GM10248 (cell line): Measurements from ENCODE around the gene BIRC7.

Source experiments
- CTCF ChIA-PET: fragments of 300-600 bp; sonication (Branson Sonifier 250); formaldehyde crosslinking; extraction: SDS; loops from one replicate; lab custom pipeline; 2021; ENCODE audit warnings: antibody characterized with exemption; lab: Yijun Ruan, JAX
- POLR2A ChIA-PET: fragments of 350-650 bp; sonication (Branson Sonifier 250); formaldehyde crosslinking; extraction: SDS; loops from one replicate; lab custom pipeline; 2020; ENCODE audit warnings: antibody characterized with exemption; lab: Yijun Ruan, JAX
- DNase-seq: peaks from one replicate; pipeline ENCODE4 v3.0.0; 2012; ENCODE audit errors: extremely low spot score
- TF ChIP-seq, protein P1 (sequence below): IDR thresholded peaks from 2 replicates; pipeline ENCODE4 v1.5.1; 2012; ENCODE audit warnings: mild to moderate bottlenecking, low read depth; ENCODE audit errors: extremely low read depth, missing control alignments, control extremely low read depth

BIRC7 gene, protein sequence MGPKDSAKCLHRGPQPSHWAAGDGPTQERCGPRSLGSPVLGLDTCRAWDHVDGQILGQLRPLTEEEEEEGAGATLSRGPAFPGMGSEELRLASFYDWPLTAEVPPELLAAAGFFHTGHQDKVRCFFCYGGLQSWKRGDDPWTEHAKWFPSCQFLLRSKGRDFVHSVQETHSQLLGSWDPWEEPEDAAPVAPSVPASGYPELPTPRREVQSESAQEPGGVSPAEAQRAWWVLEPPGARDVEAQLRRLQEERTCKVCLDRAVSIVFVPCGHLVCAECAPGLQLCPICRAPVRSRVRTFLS

DNA sequence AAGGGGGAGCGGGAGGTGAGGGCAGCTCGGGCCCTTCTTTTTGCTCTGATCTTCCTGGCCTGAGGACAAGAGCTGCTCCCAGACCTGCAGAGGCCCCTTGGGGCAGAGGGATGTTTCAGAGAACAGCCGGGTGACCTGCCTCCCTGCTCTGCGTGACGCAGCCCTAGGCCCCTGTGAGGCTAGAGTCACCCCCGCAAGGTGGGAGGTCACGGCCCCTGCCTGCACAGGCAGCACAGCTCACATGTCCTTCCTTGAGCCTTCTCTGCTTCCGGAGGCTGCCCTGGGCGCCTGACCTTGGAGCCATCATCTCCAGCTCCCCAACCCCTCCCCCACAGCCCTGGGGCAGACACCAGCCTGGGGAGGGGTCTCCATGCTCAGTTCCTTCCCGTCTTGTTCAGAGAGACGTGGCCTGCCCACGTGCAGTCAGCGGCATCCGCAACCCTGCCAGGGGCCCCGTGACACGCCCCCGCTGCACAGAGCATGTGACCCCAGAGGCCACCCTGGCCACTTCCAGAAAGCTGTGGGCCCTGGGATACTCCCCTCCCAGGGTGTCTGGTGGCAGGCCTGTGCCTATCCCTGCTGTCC lies at the start of gene BIRC7:
BIRC7 (plus strand) TSS at position 507 of the 585 bp plus-strand sequence. CDS start 192 bp downstream, outside the sequence.
- TF ChIP-seq, protein P1, sequence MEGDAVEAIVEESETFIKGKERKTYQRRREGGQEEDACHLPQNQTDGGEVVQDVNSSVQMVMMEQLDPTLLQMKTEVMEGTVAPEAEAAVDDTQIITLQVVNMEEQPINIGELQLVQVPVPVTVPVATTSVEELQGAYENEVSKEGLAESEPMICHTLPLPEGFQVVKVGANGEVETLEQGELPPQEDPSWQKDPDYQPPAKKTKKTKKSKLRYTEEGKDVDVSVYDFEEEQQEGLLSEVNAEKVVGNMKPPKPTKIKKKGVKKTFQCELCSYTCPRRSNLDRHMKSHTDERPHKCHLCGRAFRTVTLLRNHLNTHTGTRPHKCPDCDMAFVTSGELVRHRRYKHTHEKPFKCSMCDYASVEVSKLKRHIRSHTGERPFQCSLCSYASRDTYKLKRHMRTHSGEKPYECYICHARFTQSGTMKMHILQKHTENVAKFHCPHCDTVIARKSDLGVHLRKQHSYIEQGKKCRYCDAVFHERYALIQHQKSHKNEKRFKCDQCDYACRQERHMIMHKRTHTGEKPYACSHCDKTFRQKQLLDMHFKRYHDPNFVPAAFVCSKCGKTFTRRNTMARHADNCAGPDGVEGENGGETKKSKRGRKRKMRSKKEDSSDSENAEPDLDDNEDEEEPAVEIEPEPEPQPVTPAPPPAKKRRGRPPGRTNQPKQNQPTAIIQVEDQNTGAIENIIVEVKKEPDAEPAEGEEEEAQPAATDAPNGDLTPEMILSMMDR: no peak
- DNase-seq: peak; percentile 51
- CTCF ChIA-PET: interaction anchor here (1.2 to 8.2 kb wide), 4 partner anchors 12 to 146 kb away, joined by 3 to 76 read pairs (median 6); no protein-coding TSS in a partner anchor
- POLR2A ChIA-PET: no interaction called here

DNA sequence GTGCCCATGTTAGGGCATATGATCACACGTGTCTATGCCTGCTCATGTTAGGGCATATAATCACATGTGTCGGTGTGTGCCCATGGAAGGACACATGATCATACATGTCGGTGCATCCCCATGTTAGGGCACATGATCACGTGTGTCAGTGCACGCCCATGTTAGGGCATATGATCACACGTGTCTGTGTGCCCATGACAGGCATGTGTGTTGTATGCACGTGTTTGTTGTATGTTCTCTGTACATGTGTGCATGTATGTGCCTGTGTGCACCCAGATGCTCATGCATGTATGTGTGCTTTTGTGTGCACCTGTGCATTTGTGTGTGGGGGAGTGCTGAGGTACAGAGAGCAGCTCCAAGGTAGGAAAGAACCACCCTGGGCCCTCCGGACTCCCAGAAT lies 49.6 kb upstream of the BIRC7 start:
- ChIA-PET POLR2A (no interaction called here), CTCF (no interaction called here)
- no peak for DNase-seq
- TF ChIP-seq, protein P1: no peak

DNA sequence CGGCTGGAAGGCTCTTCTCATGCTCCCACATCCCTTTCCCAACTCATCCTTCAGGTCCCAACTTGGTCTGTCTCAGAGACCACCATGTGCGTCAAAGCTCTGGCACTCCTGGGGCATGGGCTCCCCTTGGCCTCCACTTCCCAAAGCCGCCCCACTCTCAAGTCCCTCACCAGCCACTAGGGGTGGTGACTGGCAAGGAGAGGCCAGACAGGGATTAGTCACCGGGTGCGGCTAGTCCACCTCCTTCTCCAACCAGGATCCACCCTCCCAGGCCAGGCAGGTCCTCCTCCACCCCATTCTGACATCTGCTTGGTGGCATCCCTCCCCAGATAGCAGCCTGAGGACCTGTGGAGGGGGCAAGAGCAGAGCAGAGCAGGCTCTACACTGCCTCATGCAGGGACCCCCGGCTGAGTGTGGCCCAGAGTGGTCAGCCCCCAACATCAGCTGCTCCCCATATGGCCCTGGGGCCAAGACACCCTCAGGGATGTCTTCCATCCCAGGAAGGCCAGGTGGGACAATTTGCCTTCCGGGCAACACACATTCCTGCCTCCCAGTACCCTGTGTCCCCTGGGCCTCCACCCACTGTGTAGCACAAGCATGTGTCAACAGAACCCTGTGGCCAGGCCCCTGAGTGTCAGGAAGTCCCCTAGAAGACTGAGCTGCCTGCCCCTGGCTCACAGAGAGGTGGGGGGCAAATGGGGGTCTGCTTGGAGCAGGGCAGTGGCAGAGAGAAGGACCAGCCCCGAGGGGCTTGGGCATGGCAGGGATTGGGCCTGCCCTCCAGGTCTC lies 49.0 kb upstream of the BIRC7 start:
- ChIA-PET POLR2A (no interaction called here), CTCF (no interaction called here)
- DNase-seq: no peak
- TF ChIP-seq, protein P1: no peak

DNA sequence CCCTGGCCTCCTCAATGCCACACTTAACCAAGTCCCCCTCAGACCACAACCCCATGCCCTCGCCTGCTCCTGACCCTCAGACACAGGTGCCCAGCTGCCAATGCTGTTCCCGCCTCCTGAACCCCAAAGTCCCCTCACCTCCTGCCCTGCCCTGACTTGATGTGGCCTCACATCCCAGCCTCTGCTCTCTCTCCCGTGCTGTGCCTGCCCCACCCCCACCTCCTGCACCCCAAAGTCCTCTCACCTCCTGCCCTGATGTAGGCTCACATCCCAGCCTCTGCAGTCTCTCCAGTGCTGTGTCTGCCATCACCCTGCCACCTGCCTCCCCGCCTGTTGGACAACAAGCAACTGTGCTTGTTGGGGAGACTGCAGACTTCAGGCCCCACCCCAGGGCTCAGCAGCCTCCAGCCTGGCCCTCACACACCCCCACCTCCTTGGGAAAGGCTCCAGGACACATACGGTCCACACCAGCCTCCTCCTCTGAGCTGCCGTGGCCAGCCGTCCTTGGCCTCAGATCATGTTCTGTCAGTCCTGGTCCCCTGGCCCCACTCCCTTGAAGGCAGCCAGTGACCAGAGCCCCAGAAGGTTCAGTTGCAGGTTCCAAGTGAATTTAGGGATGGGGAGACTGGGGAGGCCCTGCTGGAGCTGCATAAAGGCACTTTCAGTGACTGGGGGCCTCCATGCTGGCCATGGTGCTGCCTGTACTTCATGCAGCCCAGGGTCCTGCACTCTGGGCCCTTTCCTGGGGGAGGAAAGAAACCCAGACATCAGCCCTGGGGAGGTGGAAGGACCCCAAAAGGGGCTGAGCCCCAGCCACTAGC lies 48.2 kb upstream of the BIRC7 start:
- POLR2A ChIA-PET: no interaction called here
- no peak for DNase-seq
- CTCF ChIA-PET: no interaction called here
- TF ChIP-seq, protein P1: no peak

DNA sequence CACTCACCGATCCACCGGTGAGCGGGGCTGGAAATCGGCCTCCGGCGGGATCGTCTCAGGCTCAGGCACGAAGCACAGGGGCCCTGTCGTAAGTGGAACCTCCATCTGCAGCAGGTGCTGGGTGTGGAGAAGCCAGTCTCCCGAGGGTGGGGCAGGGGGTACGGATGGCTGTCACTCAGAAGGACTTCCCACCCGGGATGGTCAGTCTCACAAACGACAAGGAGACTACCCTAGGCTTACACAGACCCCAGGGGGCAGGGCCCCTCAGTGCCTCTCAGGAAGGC lies 47.6 kb upstream of the BIRC7 start:
- TF ChIP-seq, protein P1: no peak
- DNase-seq: no peak
- ChIA-PET CTCF (interaction anchor here (0.9 kb wide), 1 partner anchor 26 kb away, joined by 3 read pairs; no protein-coding TSS in a partner anchor), POLR2A (no interaction called here)
